GM23338 (cell line): ENCODE results near the gene MUC5B.

ENCODE experiments used
- CREB1 ChIP-seq: fragments of 250-450 bp; sonication (Bioruptor Pico); IDR thresholded peaks from 2 replicates; pipeline ENCODE4 v1.5.0; 2020; ENCODE audit warnings: low read depth, mild to moderate bottlenecking, moderate library complexity
- CTCF ChIP-seq, 2 experiments: fragments of 200-600 bp in 1 of 2; sonication (generic) in 1 of 2; conservative IDR thresholded peaks; 2 replicates each; pipeline versions ENCODE4 v1.5.1 to v1.6.1; 2016 to 2017; ENCODE audit warnings: antibody characterized with exemption in 2 of 2, low read depth in 2 of 2, mild to moderate bottlenecking in 2 of 2, moderate library complexity in 1 of 2
- ETS1 ChIP-seq: IDR thresholded peaks from 2 replicates; pipeline ENCODE4 v1.6.1; 2016; ENCODE audit warnings: antibody characterized with exemption
- EZH2 ChIP-seq: fragments of 200-600 bp; sonication (generic); IDR thresholded peaks from one replicate; pipeline ENCODE4 v1.8.0; 2017; ENCODE audit warnings: antibody characterized with exemption, mild to moderate bottlenecking, low read depth; ENCODE audit not compliant: unreplicated experiment
- EZH2phosphoT487 ChIP-seq: fragments of 200-600 bp; sonication (generic); IDR thresholded peaks from one replicate; pipeline ENCODE4 v1.8.1; 2018; ENCODE audit warnings: antibody characterized with exemption; ENCODE audit not compliant: unreplicated experiment
- JUNB ChIP-seq: IDR thresholded peaks from one replicate; pipeline ENCODE4 v1.6.1; 2016; ENCODE audit warnings: antibody characterized with exemption; ENCODE audit not compliant: unreplicated experiment
- NANOG ChIP-seq: IDR thresholded peaks from 2 replicates; pipeline ENCODE4 v1.6.1; 2016; ENCODE audit warnings: antibody characterized with exemption, borderline replicate concordance
- POLR2AphosphoS5 ChIP-seq: IDR thresholded peaks from 2 replicates; pipeline ENCODE4 v1.6.1; 2016; ENCODE audit warnings: antibody characterized with exemption, low read depth
- REST ChIP-seq: IDR thresholded peaks from one replicate; pipeline ENCODE4 v1.6.1; 2018; ENCODE audit warnings: antibody characterized with exemption; ENCODE audit not compliant: unreplicated experiment
- ZNF331 ChIP-seq: fragments of 250-450 bp; sonication (Bioruptor Pico); IDR thresholded peaks from 2 replicates; pipeline ENCODE4 v1.5.0; 2020; ENCODE audit warnings: low read depth, mild to moderate bottlenecking, moderate library complexity
- ZNF462 ChIP-seq: fragments of 250-450 bp; sonication (Bioruptor Pico); IDR thresholded peaks from 2 replicates; pipeline ENCODE4 v1.5.0; 2020; ENCODE audit warnings: mild to moderate bottlenecking, moderate library complexity

GRCh38 chr11:1177771-1178090 is 45.1 kb upstream of the MUC5B start:
- no peak for TF ChIP-seq EZH2
- no peak for TF ChIP-seq POLR2AphosphoS5
- TF ChIP-seq CTCF (conservative IDR thresholded peaks at IDR 0.05; ENCODE audit: low read depth in 2 of 2) = no peak
- no peak for TF ChIP-seq ETS1
- no peak for TF ChIP-seq CREB1 (CRISPR knock-in tag)
- no peak for TF ChIP-seq JUNB
- TF ChIP-seq EZH2phosphoT487 = no peak
- TF ChIP-seq REST = no peak
- TF ChIP-seq NANOG = no peak
- TF ChIP-seq ZNF462 = no peak
- TF ChIP-seq ZNF331 (CRISPR knock-in tag) = no peak
